GM18858 (cell line): ENCODE data around the gene PAXIP1.

Source experiments
- ATAC-seq: cut with Tn5 transposase; IDR thresholded peaks from one replicate; pipeline ENCODE4 v1.9.1; 2021; ENCODE audit not compliant: unreplicated experiment

Gene PAXIP1

DNA sequence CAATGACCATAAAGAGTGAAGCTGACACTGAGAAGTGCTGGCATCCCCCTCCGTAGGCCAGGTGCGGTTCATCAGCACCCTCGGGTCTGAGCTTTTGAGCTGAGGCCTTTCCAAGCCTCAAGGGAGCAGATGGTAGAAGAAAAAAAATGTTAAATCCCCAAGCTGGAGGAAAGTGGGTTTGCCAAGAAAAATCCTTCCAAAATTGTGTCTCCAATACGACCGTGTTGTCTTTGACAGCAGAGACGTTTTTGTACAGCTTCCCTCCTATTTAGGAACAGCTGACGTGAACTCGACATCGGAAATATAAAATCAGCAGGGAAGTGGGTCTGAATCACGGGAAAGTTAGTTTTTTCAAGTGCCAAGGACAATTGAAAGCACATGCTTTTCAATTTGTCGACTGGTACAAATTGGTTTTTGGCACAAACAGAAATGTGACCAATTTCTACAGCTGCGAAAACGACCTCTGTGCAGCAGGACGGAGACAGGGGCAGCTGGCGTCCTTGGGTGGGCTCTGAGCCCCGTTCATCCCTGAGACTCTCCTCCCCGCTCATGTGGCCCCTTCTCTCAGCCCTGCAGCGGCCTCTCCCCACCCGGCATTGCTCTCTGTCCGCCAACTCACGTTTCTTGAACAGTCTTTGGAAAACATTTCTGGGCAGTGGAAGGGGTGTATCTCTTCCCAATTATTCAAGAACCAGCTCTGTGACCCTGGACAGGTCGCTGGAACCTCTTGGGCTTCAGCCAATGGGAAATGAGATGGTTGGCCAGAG is 89.9 kb downstream of the PAXIP1 start:
- no peak for ATAC-seq

GRCh38 chr7:154911862-154912455 is 91.0 kb downstream of the PAXIP1 start:
- ATAC-seq = no peak

- no peak for ATAC-seq
Measured at GRCh38 chr7:154911411-154911810, 91.5 kb downstream of the PAXIP1 start.

DNA sequence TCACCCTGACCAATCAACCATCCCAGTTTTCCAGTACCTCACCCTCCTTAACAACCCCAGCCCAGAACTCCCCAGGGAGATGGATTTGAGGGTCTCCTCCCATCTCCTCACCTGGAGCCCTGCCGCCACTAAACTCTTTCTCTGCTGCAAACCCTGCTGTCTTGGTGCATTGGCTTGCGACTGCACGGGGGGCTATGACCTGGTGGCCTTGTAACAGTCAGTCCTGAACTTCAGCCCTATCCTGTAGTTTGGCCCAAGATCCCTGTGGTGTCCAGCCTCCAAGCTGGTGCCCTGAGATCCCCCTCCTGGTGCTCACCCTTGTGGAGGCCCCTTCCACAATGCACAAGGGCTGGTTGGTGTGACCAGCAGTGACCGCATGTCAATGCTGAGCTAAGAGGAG is 91.9 kb downstream of the PAXIP1 start:
- ATAC-seq = no peak

DNA sequence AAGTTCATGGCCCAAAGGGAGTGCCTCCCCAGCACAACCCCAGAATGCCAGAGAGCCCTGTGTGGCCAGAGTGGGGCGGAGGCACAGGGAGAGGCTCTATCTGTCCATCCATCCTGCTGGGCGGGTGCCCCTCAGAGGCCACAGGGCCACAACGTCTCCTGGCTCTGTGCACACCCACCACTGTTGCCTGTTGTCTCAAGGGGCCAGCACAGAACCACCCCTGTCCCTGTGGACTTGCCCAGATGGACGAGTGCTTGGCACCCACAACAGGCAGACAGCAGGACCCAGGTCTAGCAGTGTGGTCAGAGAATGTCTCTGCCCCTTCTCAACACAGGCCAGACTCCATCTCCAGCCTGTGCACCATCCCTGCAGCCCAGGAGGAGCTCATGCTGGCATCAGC is 92.8 kb downstream of the PAXIP1 start:
- ATAC-seq = no peak

DNA sequence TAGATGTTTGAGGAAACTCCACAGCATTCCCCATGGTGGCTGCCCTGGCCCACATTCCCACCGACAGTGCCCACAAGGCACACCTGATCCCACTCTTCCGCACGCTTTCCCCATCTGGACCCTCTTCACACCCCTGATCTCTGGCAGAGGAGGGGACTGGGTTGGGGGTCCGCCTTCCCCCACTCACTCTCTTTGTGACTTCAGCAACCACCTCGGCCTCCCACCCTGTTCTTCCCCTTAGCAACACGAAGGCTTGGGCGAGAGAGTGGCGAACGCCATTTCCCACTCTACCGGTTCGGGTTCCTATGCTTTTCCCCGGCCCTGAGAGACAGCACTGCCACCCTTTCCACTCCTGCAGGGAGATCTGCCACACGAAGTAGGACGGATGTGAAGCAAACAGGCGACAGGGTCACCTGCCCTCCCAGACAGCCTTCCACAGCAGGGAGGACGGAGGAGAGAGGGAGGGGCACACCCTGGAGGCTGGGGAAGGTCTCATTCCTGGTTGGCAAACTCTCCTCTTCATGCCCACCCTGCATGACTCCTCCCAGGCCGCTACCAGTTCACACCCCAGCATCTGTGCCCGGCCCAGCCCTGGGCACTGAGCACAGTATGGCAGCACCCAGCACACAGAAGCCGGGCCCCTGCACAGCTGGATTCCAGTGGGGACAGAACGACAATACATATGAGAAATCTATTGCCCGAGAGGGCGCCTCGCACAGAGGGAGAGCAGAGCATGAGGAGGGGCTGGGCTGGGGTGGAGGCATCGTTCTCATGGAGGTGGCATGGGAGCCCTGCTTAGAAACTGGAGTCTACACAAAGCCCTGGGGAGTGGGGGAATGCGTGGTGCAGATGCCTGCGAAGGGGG is 93.5 kb downstream of the PAXIP1 start:
- ATAC-seq = no peak

GRCh38 chr7:154907651-154908620 is 95.0 kb downstream of the PAXIP1 start:
- ATAC-seq = no peak

GRCh38 chr7:154906736-154907355 is 96.1 kb downstream of the PAXIP1 start:
- ATAC-seq = no peak

GRCh38 chr7:154906201-154906600 is 96.7 kb downstream of the PAXIP1 start:
- ATAC-seq = no peak

DNA sequence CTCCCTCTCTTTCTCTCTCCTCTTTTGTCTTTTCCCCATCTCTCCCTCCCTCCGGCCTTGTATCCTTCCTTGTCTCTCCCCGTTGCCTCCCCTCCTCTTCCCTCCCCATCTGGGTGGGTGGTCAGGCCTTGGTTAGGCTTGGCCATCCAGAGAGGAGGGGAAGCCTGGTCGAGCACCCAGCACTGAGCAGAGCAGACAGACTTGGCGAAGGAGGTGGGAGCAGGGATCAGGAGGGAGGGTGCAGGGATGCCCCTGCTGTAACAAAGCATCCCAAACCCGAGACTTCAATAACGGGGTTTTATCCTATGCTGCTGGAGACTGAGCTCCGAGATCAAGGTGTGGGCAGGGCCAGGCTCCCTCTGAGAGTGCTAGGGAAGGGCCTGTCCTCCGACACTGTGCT is 97.3 kb downstream of the PAXIP1 start:
- no peak for ATAC-seq

DNA sequence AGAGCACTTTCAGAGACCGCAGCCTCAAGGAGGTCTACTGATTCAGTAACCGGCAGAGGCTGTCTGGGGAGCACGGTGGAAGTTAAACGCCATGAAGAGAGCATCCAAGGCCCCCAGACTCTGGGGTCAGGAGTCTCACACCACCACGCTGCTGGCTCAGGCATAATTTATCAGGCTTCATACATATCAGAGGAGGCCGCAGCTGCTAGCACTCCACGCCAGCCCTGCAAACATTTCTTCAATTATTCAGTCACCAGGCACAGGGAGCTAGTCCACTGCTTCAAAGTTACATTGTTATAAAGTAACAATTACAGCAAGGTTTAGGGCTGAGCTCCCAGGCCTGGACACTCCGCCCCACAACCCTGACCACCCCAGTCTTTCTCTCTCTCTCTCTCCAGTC is 97.8 kb downstream of the PAXIP1 start:
- ATAC-seq = no peak

GRCh38 chr7:154903083-154903731 is 99.7 kb downstream of the PAXIP1 start:
- no peak for ATAC-seq

- ATAC-seq = no peak
Measured at GRCh38 chr7:154902600-154903082, 100.3 kb downstream of the PAXIP1 start.

- no peak for ATAC-seq
Measured at GRCh38 chr7:154899862-154900261, 103.1 kb downstream of the PAXIP1 start.

GRCh38 chr7:154898973-154899855 is 103.7 kb downstream of the PAXIP1 start:
- no peak for ATAC-seq

DNA sequence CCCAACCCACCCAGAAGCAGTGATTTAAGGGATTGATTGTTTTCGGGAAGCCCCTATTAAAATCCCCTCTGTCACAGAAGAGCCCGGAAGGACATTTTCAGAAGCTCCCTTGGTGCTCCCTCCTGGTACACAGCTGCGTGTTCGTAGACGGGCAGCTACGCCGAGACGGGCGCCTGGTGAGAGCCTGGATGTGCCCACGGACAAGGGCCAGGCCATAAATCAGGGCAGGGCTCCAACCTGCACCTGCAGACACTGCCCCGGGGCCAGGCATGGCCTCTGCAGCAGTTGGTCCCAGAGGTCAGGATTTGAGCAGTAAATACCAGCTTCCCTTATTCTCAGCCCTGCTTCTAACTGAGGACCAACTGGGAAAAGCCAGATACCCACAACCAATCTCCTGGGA is 106.8 kb downstream of the PAXIP1 start:
- no peak for ATAC-seq
